ENCODE data around the gene MPHOSPH9. TPM values are rescaled to one million over a fixed set of nuclear protein-coding genes. Genes with fewer than 3 reads are reported as not detected.
A peak's percentile ranks its signal among the peaks of the same experiment; 100 is the strongest.

MPHOSPH9 gene
- total and polyA plus RNA-seq, 2 of the 4 experiments (the other 2 are of a cell fraction) = 7.6 to 17.0 TPM

DNA sequence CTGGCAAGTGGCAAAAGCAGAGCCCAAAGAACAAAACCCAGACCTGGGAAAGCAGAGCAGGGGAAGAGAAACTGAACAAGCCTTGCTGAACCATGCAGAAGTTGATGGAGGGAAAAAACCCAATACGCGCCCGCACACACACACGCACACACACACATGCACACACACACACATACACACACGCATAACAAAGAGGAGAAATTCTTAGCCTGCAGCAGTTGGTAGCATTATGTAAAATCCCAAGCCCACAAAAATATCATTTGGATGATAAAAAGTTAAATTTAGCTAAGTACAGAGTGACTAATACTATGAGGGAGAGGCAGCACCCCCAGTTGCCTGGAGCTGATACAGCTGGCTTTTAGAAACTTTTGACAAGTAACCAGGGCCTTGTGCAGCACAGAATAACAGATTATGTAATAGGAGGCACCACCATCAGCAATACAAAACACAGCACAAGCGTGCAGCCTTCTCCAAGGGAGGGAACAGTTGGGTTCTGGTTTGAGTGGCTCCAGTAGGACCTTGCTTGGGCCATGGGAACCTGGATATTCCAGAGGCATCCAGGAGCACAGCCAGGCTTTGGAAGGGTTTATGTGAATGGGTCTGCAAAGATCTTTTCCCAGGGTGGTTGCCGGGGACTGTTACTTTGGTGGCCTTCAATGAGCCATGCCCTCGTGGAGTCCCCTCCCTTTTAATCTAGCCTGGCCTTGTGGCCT lies 117.4 kb downstream of the MPHOSPH9 start:
- intact Hi-C loops (cut with micrococcal nuclease) (loop anchor here (2.0 kb wide), 1 partner anchor 35 kb away; the partner anchor contains the start of gene PITPNM2), dilution Hi-C loops (cut with HindIII; ENCODE audit: low sequenced_read_pairs, unreplicated experiment) (no loop called here), in situ Hi-C loops (cut with MboI; ENCODE audit: low sequenced_read_pairs) (no loop called here)
- Histone ChIP-seq H2AFZ (replicated peaks; ENCODE audit: low read length, poor library complexity) (peak overlapping the region; percentile 8), H4K8ac (ENCODE audit: low read depth in 2 of 2, low read length in 2 of 2) (no peak overlapping the region; a peak in 1 of 4 replicates), H3K79me1 (ENCODE audit: low read depth in 1 of 2, low read length in 2 of 2) (peaks cover 17 to 60% of the 10 kb centered on the region in 2 experiments), H3K4ac (ENCODE audit: low read depth, low read length) (peak overlapping the region; percentile 34), H2AK5ac (ENCODE audit: low read depth, low read length) (peak overlapping the region; percentile 0; the same call in 1 of the 2 replicates), H3K14ac (replicated peaks; ENCODE audit: low read depth, low read length) (peak overlapping the region; percentile 24; the same call in 1 of the 2 replicates), H3K4me2 (ENCODE audit: low read depth, low read length) (peak overlapping the region; percentile 42), H3K36me3 (ENCODE audit: control insufficient read depth, insufficient read depth, low read length) (no peaks in the 10 kb centered on the region), H4K91ac (ENCODE audit: insufficient read depth, low read depth, low read length) (peak overlapping the region; percentile 9; the same call in 1 of the 2 replicates), H2AK9ac (replicated peaks; ENCODE audit: low read depth, low read length, poor library complexity) (peak overlapping the region; percentile 1), H4K20me1 (ENCODE audit: insufficient read depth, low read length) (peaks cover 57% of the 10 kb centered on the region), H3K9me3 (ENCODE audit: control insufficient read depth, insufficient read depth, low read length) (no peaks in the 10 kb centered on the region), H2BK120ac (ENCODE audit: low read depth, low read length) (peak overlapping the region; percentile 4; the same call in 1 of the 2 replicates), H3K9me1 (ENCODE audit: insufficient read depth, low read length) (peaks cover 37% of the 10 kb centered on the region), H3K27me3 (ENCODE audit: control insufficient read depth, insufficient read depth, low read length) (no peaks in the 10 kb centered on the region), H3K23ac (ENCODE audit: low read depth, low read length) (0 out of 2 replicates have a peak overlapping the region, but pooled peaks have one; percentile 24), H2BK15ac (ENCODE audit: low read depth, low read length) (0 out of 3 replicates have a peak overlapping the region, but pooled peaks have one; percentile 22), H3K4me1 (ENCODE audit: control insufficient read depth, insufficient read depth, low read length) (peaks cover 32% of the 10 kb centered on the region), H3K56ac (ENCODE audit: extremely low read depth, insufficient read depth, low read length) (no peak overlapping the region; the same call in 1 of the 2 replicates), H3K27ac (ENCODE audit: insufficient read depth, low read length) (no peak overlapping the region; the same call in 1 of the 2 replicates), H3K9ac (ENCODE audit: low read depth, low read length) (no peak overlapping the region), H4K5ac (ENCODE audit: low read depth, low read length) (no peak overlapping the region), H2BK20ac (ENCODE audit: low read depth, low read length) (0 out of 2 replicates have a peak overlapping the region, but pooled peaks have one; percentile 43), H3K18ac (ENCODE audit: low read depth, low read length) (peak overlapping the region; percentile 5; the same call in 1 of the 2 replicates), H2BK5ac (ENCODE audit: low read depth, low read length, poor library complexity, severe bottlenecking) (no peak overlapping the region), H3K4me3 (ENCODE audit: insufficient read depth, low read depth, low read length) (no peak overlapping the region)
- CTCF ChIA-PET = interaction anchor here (0.5 kb wide), 1 partner anchor 13 kb away, joined by 3 read pairs; no protein-coding TSS in a partner anchor
- WGBS, 2 experiments (ENCODE audit: extremely low coverage in 2 of 2, insufficient read length in 1 of 2) = no CpG with 5 or more reads among the region's 8 CpGs
- BruUV-seq (replicated peaks) = no TSS peak
- DNase-seq = peak; percentile 97
- ATAC-seq (ENCODE audit: low read depth) = peak; percentile 68
- POLR2A ChIA-PET (ENCODE audit: unreplicated experiment) = no interaction called here
- TF ChIP-seq CEBPB (IDR thresholded peaks at IDR 0.05; ENCODE audit: low read depth, low read length) = peak; percentile 81
- no peak for TF ChIP-seq CHD1 (IDR thresholded peaks at IDR 0.05; ENCODE audit: low read depth, low read length)
- TF ChIP-seq MAZ (IDR thresholded peaks at IDR 0.05; ENCODE audit: borderline replicate concordance, low read depth, low read length) = peak; percentile 90
- TF ChIP-seq SMC3 (IDR thresholded peaks at IDR 0.05; ENCODE audit: low read depth, low read length) = 0 out of 2 replicates have a peak, but pooled peaks have one; percentile 10
- TF ChIP-seq MXI1 (IDR thresholded peaks at IDR 0.05; ENCODE audit: borderline replicate concordance, low read depth, low read length) = no peak
- TF ChIP-seq BHLHE40 (IDR thresholded peaks at IDR 0.05; ENCODE audit: low read depth, low read length) = no peak
- TF ChIP-seq RAD21 (IDR thresholded peaks at IDR 0.05; ENCODE audit: low read length) = peak; percentile 18; the same call in 1 of the 2 replicates
- no peak for TF ChIP-seq MAFK (IDR thresholded peaks at IDR 0.05; ENCODE audit: low read depth, low read length)
- no peak for TF ChIP-seq NFE2L2 (IDR thresholded peaks at IDR 0.05; ENCODE audit: low read depth, low read length)
- no peak for TF ChIP-seq POLR2A (IDR thresholded peaks at IDR 0.05; ENCODE audit: low read depth, low read length)
- no peak for TF ChIP-seq RCOR1 (IDR thresholded peaks at IDR 0.05; ENCODE audit: insufficient replicate concordance, low read length)
- TF ChIP-seq FOS (IDR thresholded peaks at IDR 0.05; ENCODE audit: low read depth, low read length) = peak; percentile 80
- TF ChIP-seq, protein P1, sequence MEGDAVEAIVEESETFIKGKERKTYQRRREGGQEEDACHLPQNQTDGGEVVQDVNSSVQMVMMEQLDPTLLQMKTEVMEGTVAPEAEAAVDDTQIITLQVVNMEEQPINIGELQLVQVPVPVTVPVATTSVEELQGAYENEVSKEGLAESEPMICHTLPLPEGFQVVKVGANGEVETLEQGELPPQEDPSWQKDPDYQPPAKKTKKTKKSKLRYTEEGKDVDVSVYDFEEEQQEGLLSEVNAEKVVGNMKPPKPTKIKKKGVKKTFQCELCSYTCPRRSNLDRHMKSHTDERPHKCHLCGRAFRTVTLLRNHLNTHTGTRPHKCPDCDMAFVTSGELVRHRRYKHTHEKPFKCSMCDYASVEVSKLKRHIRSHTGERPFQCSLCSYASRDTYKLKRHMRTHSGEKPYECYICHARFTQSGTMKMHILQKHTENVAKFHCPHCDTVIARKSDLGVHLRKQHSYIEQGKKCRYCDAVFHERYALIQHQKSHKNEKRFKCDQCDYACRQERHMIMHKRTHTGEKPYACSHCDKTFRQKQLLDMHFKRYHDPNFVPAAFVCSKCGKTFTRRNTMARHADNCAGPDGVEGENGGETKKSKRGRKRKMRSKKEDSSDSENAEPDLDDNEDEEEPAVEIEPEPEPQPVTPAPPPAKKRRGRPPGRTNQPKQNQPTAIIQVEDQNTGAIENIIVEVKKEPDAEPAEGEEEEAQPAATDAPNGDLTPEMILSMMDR (conservative IDR thresholded peaks at IDR 0.05; ENCODE audit: low read depth, low read length) = no peak
- TF ChIP-seq USF2 (IDR thresholded peaks at IDR 0.05; ENCODE audit: low read depth, low read length) = no peak
- no peak for TF ChIP-seq RFX5 (IDR thresholded peaks at IDR 0.05; ENCODE audit: low read depth, low read length)

All from IMR-90 (cell line).